OCI-M1 (cell line): ENCODE measurements around the gene SPDYE9.
"Not testable (repeated sequence)": the region's sequence is repeated elsewhere in the genome, so short reads cannot be mapped to it uniquely, and the experiment has no call there.

Experiments used
- DNase-seq: peaks from one replicate; lab custom pipeline; 2025; lab: John Stamatoyannopoulos, UW

The SPDYE9 gene

GRCh38 chr7:73085938-73086337, at the start of gene SPDYE9:
Gene SPDYE9 (minus strand): TSS chr7:73086038. CDS start chr7:73084238, 1,800 bp downstream.
- not testable (repeated sequence) for DNase-seq

GRCh38 chr7:73134866-73135265, 49.0 kb upstream of the SPDYE9 start:
- DNase-seq, result not testable (repeated sequence)

GRCh38 chr7:73132651-73133217, 46.9 kb upstream of the SPDYE9 start:
- not testable (repeated sequence) for DNase-seq

GRCh38 chr7:73130612-73131011, 44.8 kb upstream of the SPDYE9 start:
- not testable (repeated sequence) for DNase-seq

- not testable (repeated sequence) for DNase-seq
Observed at GRCh38 chr7:73124126-73124525, 38.3 kb upstream of the SPDYE9 start.

- not testable (repeated sequence) for DNase-seq
Observed at GRCh38 chr7:73122778-73123447, 37.1 kb upstream of the SPDYE9 start.

- not testable (repeated sequence) for DNase-seq
Observed at GRCh38 chr7:73118155-73118554, 32.3 kb upstream of the SPDYE9 start.

GRCh38 chr7:73057811-73058210, 28.0 kb downstream of the SPDYE9 start, which contains the start of gene SPDYE11:
Gene SPDYE11 (minus strand): TSS chr7:73057911. CDS start chr7:73056111, 1,800 bp downstream.
- not testable (repeated sequence) for DNase-seq

GRCh38 chr7:73029666-73030065, 56.2 kb downstream of the SPDYE9 start, which contains the start of gene SPDYE8:
Gene SPDYE8 (minus strand): TSS chr7:73029766. CDS start chr7:73027966, 1,800 bp downstream.
- DNase-seq, result not testable (repeated sequence)
